Measurements from ENCODE around the gene HCN4. TPM values are rescaled to one million over a fixed set of nuclear protein-coding genes. Genes with fewer than 3 reads are reported as not detected.
A peak's percentile ranks its signal among the peaks of the same experiment; 100 is the strongest.

Gene HCN4
- total and polyA plus RNA-seq, 2 experiments from 2014 or later = 59.2 to 159 TPM

- Histone ChIP-seq H3K9me3 (ENCODE audit: low read depth) (no peaks in the 10 kb centered on the region), H3K4me1 (ENCODE audit: low read depth) (peaks cover 55% of the 10 kb centered on the region), H3K36me3 (no peaks in the 10 kb centered on the region), H3K27me3 (no peaks in the 10 kb centered on the region), H3K27ac (peak overlapping the region; percentile 97), H3K4me3 (no peak overlapping the region)
- TF ChIP-seq CTCF (IDR thresholded peaks at IDR 0.05; ENCODE audit: low read depth, low read length) = no peak
- DNase-seq (ENCODE audit: low read depth in 1 of 2, low spot score in 1 of 2) = no peak
Measured at GRCh38 chr15:73389971-73390544, 21.3 kb upstream of the HCN4 start.

DNA sequence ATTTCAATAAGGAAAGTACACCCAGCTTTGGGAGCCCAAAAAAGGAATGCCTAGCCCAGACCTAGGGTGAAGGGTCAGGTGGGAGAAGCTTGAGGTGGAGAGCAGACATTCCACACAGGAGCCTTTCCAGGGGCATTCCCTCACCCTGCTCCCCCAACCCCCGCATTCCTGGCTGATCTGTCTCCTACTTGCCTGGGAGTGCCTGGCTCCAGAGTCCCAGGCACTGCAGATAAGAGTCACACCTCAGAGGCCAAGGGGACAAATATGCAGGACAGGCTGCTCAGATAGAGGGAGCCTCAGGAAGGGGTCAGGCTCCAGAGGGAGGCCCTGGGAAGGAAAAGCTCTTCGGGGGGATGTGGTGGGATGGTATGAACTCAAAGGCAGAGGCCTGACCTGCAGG lies 20.8 kb upstream of the HCN4 start:
- H3K27ac ChIP-seq = peak overlapping the region; percentile 97
- no peak overlapping the region for H3K4me3 ChIP-seq
- H3K4me1 ChIP-seq (ENCODE audit: low read depth) = peaks cover 54% of the 10 kb centered on the region
- peak in 1 of 2 donors; percentile 92 for DNase-seq (ENCODE audit: low read depth in 1 of 2, low spot score in 1 of 2)
- H3K9me3 ChIP-seq (ENCODE audit: low read depth) = no peaks in the 10 kb centered on the region
- no peaks in the 10 kb centered on the region for H3K27me3 ChIP-seq
- H3K36me3 ChIP-seq = no peaks in the 10 kb centered on the region
- no peak for TF ChIP-seq CTCF (IDR thresholded peaks at IDR 0.05; ENCODE audit: low read depth, low read length)

GRCh38 chr15:73388256-73388781 lies 19.6 kb upstream of the HCN4 start:
- Histone ChIP-seq H3K4me1 (ENCODE audit: low read depth) (peaks cover 53% of the 10 kb centered on the region), H3K4me3 (no peak overlapping the region), H3K9me3 (ENCODE audit: low read depth) (no peaks in the 10 kb centered on the region), H3K27ac (peak overlapping the region; percentile 97), H3K36me3 (no peaks in the 10 kb centered on the region), H3K27me3 (no peaks in the 10 kb centered on the region)
- DNase-seq (ENCODE audit: low read depth in 1 of 2, low spot score in 1 of 2) = peak; percentile 30 to 80
- no peak for TF ChIP-seq CTCF (IDR thresholded peaks at IDR 0.05; ENCODE audit: low read depth, low read length)

DNA sequence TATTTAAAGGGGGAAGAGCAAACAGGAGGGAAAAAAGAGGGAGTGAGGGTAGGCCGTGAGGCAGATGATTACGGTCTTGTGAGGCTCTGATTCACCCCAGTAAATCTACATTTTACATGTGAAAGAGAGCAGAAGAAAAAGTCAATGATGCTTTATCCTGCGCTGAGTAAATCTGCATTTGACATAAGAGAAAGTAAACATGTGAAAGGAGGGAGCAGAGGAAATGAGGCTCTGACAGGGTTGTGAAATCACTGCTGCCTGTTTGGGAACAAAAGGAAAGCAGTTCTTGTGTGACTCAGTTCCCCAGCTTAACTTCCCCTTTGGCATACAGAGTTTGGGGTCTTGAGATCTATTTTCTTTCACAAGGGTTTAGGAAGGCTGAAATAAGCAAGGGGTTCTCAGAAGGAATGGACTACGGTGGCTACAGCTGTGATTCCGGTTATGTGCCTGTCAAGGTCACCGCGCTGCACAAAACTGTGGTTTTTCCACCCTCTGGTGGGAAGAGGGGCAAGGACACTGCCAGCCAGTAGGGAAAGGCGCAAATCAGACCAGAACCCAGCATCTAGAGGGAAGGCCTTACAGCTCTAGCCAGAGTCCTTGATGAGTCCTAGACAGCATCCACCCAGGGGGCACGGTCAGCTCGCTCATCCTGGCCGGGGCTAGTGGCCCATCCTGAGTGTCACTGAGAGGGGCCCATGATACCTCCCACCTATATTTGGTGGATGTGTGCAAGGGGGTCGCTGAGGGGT lies 18.9 kb upstream of the HCN4 start:
- Histone ChIP-seq H3K9me3 (ENCODE audit: low read depth) (no peaks in the 10 kb centered on the region), H3K27me3 (no peaks in the 10 kb centered on the region), H3K4me1 (ENCODE audit: low read depth) (peaks cover 56% of the 10 kb centered on the region), H3K36me3 (no peaks in the 10 kb centered on the region), H3K4me3 (no peak overlapping the region), H3K27ac (peak overlapping the region; percentile 97)
- DNase-seq (ENCODE audit: low read depth in 1 of 2, low spot score in 1 of 2) = peak; percentile 34 to 82
- no peak for TF ChIP-seq CTCF (IDR thresholded peaks at IDR 0.05; ENCODE audit: low read depth, low read length)

GRCh38 chr15:73386886-73387506 lies 18.2 kb upstream of the HCN4 start:
- Histone ChIP-seq H3K4me1 (ENCODE audit: low read depth) (peaks cover 56% of the 10 kb centered on the region), H3K36me3 (no peaks in the 10 kb centered on the region), H3K27me3 (no peaks in the 10 kb centered on the region), H3K27ac (peak overlapping the region; percentile 97), H3K9me3 (ENCODE audit: low read depth) (no peaks in the 10 kb centered on the region), H3K4me3 (no peak overlapping the region)
- DNase-seq (ENCODE audit: low read depth in 1 of 2, low spot score in 1 of 2) = no peak
- TF ChIP-seq CTCF (IDR thresholded peaks at IDR 0.05; ENCODE audit: low read depth, low read length) = no peak
